HG03565 (cell line): ENCODE data around the gene ADGRA1.
"Not testable (repeated sequence)": the region's sequence is repeated elsewhere in the genome, so short reads cannot be mapped to it uniquely, and the experiment has no call there.

Experiments
- ATAC-seq: cut with Tn5 transposase; IDR thresholded peaks from one replicate; pipeline ENCODE4 v1.9.1; 2021; ENCODE audit warnings: mild to moderate bottlenecking, moderate library complexity; ENCODE audit not compliant: unreplicated experiment

The ADGRA1 gene

GRCh38 chr10:133141144-133141957, 53.6 kb downstream of the ADGRA1 start:
- ATAC-seq: no peak

- no peak for ATAC-seq
Measured at GRCh38 chr10:133141958-133142340, 54.2 kb downstream of the ADGRA1 start.

GRCh38 chr10:133142523-133143199, 54.9 kb downstream of the ADGRA1 start:
- no peak for ATAC-seq

- ATAC-seq: no peak
Measured at GRCh38 chr10:133143200-133143533, 55.4 kb downstream of the ADGRA1 start.

- no peak for ATAC-seq
Measured at GRCh38 chr10:133143546-133143945, 55.8 kb downstream of the ADGRA1 start.

GRCh38 chr10:133144771-133145170, 57.0 kb downstream of the ADGRA1 start:
- ATAC-seq: no peak

- ATAC-seq: no peak
Measured at GRCh38 chr10:133150226-133150625, 62.5 kb downstream of the ADGRA1 start.

GRCh38 chr10:133150656-133151055, 62.9 kb downstream of the ADGRA1 start:
- no peak for ATAC-seq

- ATAC-seq: not testable (repeated sequence)
Measured at GRCh38 chr10:133151071-133151470, 63.3 kb downstream of the ADGRA1 start.

GRCh38 chr10:133151543-133151972, 63.8 kb downstream of the ADGRA1 start:
- no peak for ATAC-seq

- ATAC-seq: no peak
Measured at GRCh38 chr10:133154411-133154810, 66.7 kb downstream of the ADGRA1 start.

GRCh38 chr10:133154996-133155778, 67.5 kb downstream of the ADGRA1 start:
- ATAC-seq: no peak

- no peak for ATAC-seq
Measured at GRCh38 chr10:133156674-133157579, 69.2 kb downstream of the ADGRA1 start.

- no peak for ATAC-seq
Measured at GRCh38 chr10:133157662-133158436, 70.1 kb downstream of the ADGRA1 start.

GRCh38 chr10:133158437-133158755, 70.7 kb downstream of the ADGRA1 start:
- ATAC-seq: no peak

- ATAC-seq: no peak
Measured at GRCh38 chr10:133158756-133159610, 71.3 kb downstream of the ADGRA1 start.

- ATAC-seq: no peak
Measured at GRCh38 chr10:133159611-133159949, 71.9 kb downstream of the ADGRA1 start.

- no peak for ATAC-seq
Measured at GRCh38 chr10:133159950-133160825, 72.5 kb downstream of the ADGRA1 start, which contains the start of gene KNDC1. Gene KNDC1 (plus strand): TSS chr10:133160219. CDS start chr10:133160468, 249 bp downstream.
